Nephron (organoid): Measurements from ENCODE around the gene WWOX.

Experiments used
- H3K27ac Mint-ChIP-seq, 3 experiments: 2 replicates each; pipeline ENCODE4 v1.8.0; 2020; ENCODE audit warnings: mixed read lengths in 3 of 3, mild to moderate bottlenecking in 2 of 3, moderate library complexity in 1 of 3
- H3K27me3 Mint-ChIP-seq: 2 replicates; pipeline ENCODE4 v1.8.0; 2021; ENCODE audit warnings: low read depth, mild to moderate bottlenecking, moderate library complexity, mixed read lengths
- H3K36me3 Mint-ChIP-seq: 2 replicates; pipeline ENCODE4 v1.8.0; 2020; ENCODE audit warnings: low read depth, mixed read lengths
- H3K4me1 Mint-ChIP-seq: 2 replicates; pipeline ENCODE4 v1.8.0; 2020; ENCODE audit warnings: mixed read lengths
- H3K4me3 Mint-ChIP-seq, 3 experiments: 2 replicates each; pipeline ENCODE4 v1.8.0; 2020; ENCODE audit warnings: mild to moderate bottlenecking in 3 of 3, mixed read lengths in 3 of 3, moderate library complexity in 2 of 3
- H3K9me3 Mint-ChIP-seq: 2 replicates; pipeline ENCODE4 v1.8.0; 2020; ENCODE audit warnings: mixed read lengths
- TF ChIP-seq, protein P1 (sequence below), 3 experiments: fragments of 200-600 bp; sonication (generic); IDR thresholded peaks; one replicate each; pipeline ENCODE4 v1.5.0; 2021; ENCODE audit warnings: antibody characterized with exemption in 3 of 3; ENCODE audit not compliant: unreplicated experiment in 3 of 3

The WWOX gene

GRCh38 chr16:78307824-78308528, 208.5 kb downstream of the WWOX start:
- no peaks in the 10 kb centered on the region for H3K9me3 Mint-ChIP-seq
- peaks cover 6% of the 10 kb centered on the region for H3K27me3 Mint-ChIP-seq
- TF ChIP-seq, protein P1, sequence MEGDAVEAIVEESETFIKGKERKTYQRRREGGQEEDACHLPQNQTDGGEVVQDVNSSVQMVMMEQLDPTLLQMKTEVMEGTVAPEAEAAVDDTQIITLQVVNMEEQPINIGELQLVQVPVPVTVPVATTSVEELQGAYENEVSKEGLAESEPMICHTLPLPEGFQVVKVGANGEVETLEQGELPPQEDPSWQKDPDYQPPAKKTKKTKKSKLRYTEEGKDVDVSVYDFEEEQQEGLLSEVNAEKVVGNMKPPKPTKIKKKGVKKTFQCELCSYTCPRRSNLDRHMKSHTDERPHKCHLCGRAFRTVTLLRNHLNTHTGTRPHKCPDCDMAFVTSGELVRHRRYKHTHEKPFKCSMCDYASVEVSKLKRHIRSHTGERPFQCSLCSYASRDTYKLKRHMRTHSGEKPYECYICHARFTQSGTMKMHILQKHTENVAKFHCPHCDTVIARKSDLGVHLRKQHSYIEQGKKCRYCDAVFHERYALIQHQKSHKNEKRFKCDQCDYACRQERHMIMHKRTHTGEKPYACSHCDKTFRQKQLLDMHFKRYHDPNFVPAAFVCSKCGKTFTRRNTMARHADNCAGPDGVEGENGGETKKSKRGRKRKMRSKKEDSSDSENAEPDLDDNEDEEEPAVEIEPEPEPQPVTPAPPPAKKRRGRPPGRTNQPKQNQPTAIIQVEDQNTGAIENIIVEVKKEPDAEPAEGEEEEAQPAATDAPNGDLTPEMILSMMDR (IDR thresholded peaks at IDR 0.05; ENCODE audit: unreplicated experiment in 3 of 3): no peak
- H3K4me3 Mint-ChIP-seq: no peak overlapping the region
- H3K36me3 Mint-ChIP-seq: no peaks in the 10 kb centered on the region
- no peak overlapping the region for H3K27ac Mint-ChIP-seq
- peaks cover 22% of the 10 kb centered on the region for H3K4me1 Mint-ChIP-seq

GRCh38 chr16:78309763-78310162, 210.3 kb downstream of the WWOX start:
- Mint-ChIP-seq H3K9me3 (no peaks in the 10 kb centered on the region), H3K27me3 (peaks cover 6% of the 10 kb centered on the region), H3K36me3 (no peaks in the 10 kb centered on the region), H3K4me1 (peaks cover 16% of the 10 kb centered on the region), H3K27ac (no peak overlapping the region), H3K4me3 (no peak overlapping the region)
- TF ChIP-seq, protein P1 (IDR thresholded peaks at IDR 0.05; ENCODE audit: unreplicated experiment in 3 of 3): no peak

DNA sequence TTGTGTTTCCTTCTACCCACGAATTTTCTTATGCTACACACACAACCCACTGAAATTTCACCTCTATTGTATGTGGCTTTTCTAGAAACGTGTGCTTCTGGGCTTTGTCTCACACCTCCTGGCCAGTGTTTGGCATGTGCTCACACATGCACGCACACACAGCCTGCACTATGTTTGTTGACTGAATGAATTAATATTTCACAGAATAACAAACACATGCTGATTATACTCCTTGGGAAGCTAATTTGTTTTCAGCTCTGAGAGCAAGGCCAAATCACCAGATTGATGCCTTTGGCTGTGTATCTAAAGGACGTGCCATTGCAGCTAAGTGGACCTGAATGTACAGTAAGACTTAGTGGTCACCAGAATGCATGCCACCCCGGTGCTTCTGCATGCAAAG, 210.7 kb downstream of the WWOX start:
- Mint-ChIP-seq H3K9me3 (no peaks in the 10 kb centered on the region), H3K27me3 (peaks cover 10% of the 10 kb centered on the region), H3K36me3 (no peaks in the 10 kb centered on the region), H3K4me1 (peaks cover 16% of the 10 kb centered on the region), H3K27ac (no peak overlapping the region), H3K4me3 (no peak overlapping the region)
- TF ChIP-seq, protein P1 (IDR thresholded peaks at IDR 0.05; ENCODE audit: unreplicated experiment in 3 of 3): no peak

GRCh38 chr16:78310990-78311561, 211.6 kb downstream of the WWOX start:
- Mint-ChIP-seq H3K36me3 (no peaks in the 10 kb centered on the region), H3K4me3 (no peak overlapping the region), H3K27me3 (peaks cover 11% of the 10 kb centered on the region), H3K9me3 (no peaks in the 10 kb centered on the region), H3K27ac (peak overlapping the region; percentile 54 to 69 (median 66)), H3K4me1 (peaks cover 16% of the 10 kb centered on the region)
- TF ChIP-seq, protein P1 (IDR thresholded peaks at IDR 0.05; ENCODE audit: unreplicated experiment in 3 of 3): no peak

GRCh38 chr16:78311831-78312230, 212.4 kb downstream of the WWOX start:
- no peak overlapping the region for H3K4me3 Mint-ChIP-seq
- no peaks in the 10 kb centered on the region for H3K36me3 Mint-ChIP-seq
- H3K27ac Mint-ChIP-seq: peak overlapping the region in 2 of 3 experiments; percentile 54 to 57
- H3K27me3 Mint-ChIP-seq: peaks cover 5% of the 10 kb centered on the region
- TF ChIP-seq, protein P1 (IDR thresholded peaks at IDR 0.05; ENCODE audit: unreplicated experiment in 3 of 3): no peak
- no peaks in the 10 kb centered on the region for H3K9me3 Mint-ChIP-seq
- peaks cover 16% of the 10 kb centered on the region for H3K4me1 Mint-ChIP-seq
